GM21619 (cell line): ENCODE results near the gene ARL8B.

ENCODE experiments used
- ATAC-seq: cut with Tn5 transposase; IDR thresholded peaks from one replicate; pipeline ENCODE4 v1.9.1; 2021; ENCODE audit not compliant: unreplicated experiment

ARL8B gene

DNA sequence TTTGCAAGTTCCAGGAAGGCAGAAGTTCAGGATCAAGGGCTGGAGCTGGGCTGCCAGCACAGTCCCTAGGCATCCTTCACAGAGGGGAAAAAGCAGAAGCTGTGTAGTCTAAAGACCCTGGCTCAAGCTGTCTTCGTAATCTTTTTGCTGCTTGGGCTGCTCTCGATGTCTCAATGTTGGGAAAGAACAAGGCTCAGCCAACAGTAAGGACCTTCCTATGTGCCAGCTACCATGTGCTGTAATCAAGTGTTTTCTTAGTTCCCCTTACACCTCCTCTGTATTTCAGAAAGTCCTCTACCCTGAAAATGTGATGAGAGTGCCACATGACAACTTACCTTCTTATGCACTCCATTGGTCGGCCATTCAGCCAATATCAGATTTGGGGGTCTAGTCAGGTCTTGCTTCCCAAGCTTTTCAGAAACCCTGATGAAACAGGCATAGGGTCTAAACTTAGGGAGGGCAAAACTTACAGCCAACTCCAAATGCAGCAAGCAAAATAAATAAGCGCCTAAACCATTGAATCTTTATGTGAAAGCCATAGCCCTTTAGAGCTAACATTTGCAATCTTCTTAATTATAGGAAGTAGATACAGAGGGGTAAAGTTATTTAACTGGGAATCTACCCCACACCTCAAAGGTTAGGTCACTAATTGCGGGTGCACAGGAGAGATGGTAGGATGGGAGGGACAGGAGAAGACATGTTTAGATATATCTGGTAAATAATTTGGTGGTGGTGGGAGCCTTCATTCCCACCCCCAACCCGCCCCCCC lies 64.2 kb downstream of the ARL8B start:
- ATAC-seq = peak; percentile 7

DNA sequence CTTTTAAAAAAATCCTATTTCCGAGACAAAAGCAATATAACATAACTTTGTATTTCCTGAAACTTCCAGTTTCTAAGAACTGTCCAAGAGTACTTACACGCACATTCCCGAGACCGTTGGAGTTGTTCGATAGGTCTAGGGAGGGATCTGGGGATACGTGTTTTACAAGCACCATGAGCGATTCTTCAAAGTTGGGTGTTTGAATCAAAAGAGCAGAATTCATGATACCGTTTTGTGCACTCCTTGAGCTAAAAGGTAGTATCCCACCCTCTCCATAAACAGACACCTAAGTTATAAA lies 64.7 kb downstream of the ARL8B start:
- no peak for ATAC-seq

DNA sequence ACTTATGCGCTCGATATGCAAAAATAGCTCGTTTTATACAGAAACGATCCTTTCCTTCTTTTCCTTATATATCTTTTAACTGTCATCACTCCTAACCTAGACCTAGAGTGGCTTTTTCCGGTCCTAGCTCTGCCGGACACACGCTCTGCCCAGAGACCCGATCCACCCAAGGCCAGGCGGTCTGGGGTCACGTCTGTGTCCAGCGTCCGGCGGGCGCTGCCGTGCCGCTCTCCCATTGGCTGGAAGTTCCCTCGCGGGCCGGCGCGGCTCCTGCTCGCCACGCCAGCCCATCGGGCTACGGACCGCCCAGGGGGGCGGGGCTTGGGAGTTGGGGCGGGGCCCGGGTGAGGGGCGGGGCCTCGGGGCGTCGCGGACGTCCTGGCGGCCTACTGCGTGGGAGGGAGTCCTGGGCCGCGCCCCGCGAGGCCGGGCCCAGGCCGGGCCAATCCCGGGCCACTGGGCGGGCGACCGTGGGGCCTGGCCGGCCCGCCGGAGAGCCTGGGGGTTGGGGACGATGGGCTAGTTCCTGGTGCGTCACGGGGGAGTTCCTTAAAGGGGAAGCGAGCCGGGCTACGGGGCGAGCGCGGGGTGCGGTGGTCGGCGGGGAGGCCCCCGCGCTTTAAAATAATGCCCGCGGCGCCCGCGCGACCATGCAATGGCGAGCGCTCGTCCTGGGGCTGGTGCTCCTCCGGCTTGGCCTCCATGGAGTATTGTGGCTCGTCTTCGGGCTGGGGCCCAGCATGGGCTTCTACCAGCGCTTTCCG lies 65.2 kb downstream of the ARL8B start, which contains the start of gene EDEM1:
EDEM1 (plus strand) TSS at position 552 of the 764 bp plus-strand sequence; CDS start at position 651, 99 bp downstream.
- peak; percentile 79 for ATAC-seq

DNA sequence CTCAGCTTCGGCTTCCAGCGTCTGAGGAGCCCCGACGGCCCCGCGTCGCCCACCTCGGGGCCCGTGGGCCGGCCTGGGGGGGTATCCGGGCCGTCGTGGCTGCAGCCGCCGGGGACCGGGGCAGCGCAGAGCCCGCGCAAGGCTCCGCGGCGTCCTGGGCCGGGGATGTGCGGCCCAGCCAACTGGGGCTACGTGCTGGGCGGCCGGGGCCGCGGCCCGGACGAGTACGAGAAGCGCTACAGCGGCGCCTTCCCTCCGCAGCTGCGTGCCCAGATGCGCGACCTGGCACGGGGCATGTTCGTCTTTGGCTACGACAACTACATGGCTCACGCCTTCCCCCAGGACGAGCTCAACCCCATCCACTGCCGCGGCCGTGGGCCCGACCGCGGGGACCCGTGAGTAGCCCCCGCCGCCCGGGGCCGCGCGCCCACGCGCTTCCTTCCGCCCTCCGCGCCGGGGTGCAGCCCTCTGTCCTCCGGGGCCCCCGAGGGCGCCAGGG lies 65.9 kb downstream of the ARL8B start:
- ATAC-seq = peak; percentile 9

DNA sequence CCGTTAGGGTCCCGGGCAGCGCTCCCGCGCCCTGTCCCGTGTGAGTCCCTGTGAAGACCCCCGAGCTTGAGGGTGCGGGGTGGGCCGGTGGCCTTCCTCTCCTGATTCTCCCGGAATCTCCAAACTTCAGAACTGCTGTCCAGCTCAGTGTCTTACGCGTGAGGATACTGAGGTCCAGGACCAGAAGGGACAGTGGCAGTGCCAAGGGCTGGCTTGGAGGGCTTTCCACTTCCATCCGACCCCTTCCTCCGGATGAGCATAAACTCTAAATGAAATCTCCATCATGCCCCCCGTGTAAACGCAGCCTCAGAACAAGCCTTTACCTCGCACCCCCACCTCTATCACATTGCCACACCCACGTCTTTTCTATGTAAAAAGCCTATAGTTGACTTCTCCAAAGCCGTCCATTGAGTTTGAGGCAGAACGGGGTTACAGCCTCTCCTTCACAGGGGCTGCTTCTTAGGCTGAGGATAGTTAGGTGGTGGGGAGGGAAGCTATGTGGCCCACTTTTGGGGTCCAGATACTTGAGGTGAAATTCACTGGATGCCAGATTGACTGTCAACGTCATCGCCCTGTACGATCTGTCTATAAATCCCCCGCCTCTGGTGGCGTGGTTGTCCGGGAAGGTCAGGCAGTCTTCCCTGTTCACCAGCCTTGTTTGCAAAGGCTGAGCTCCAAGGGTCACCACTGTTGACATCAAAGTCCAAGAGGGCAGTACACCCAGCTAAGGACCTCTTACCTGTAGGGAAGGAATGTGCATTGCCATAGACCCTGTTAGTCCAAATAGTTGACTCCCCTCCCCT lies 66.5 kb downstream of the ARL8B start:
- no peak for ATAC-seq

DNA sequence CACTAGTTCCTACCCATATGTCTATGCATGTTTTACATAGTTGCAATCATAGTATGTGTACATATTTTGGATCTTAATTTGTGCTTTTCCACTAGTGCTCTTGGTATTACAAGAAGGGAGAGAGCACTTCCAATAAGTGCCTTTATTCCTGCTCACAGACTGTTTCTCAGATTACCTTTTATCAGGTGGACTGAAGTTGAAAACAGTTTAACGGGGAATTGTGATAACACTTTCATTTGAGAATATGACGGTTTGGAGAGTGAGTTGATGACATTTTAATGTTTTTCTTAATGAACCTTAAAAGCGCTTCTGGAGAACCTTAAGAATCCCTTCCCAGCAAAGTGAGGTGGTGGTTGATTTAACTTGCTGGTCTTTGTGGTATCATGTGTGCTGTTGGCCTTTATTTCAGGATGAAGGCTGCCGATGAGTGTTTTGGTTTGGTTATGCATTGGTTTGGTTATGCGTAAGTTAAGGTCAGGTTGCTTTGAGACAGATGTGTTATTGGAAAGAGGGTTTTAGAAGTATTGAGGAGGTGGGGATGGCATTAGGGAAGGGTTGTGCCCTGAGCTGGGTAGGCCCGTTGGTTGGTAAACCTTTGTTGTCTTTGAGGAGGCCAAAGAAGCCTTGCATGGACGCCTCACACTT lies 68.2 kb downstream of the ARL8B start:
- no peak for ATAC-seq

DNA sequence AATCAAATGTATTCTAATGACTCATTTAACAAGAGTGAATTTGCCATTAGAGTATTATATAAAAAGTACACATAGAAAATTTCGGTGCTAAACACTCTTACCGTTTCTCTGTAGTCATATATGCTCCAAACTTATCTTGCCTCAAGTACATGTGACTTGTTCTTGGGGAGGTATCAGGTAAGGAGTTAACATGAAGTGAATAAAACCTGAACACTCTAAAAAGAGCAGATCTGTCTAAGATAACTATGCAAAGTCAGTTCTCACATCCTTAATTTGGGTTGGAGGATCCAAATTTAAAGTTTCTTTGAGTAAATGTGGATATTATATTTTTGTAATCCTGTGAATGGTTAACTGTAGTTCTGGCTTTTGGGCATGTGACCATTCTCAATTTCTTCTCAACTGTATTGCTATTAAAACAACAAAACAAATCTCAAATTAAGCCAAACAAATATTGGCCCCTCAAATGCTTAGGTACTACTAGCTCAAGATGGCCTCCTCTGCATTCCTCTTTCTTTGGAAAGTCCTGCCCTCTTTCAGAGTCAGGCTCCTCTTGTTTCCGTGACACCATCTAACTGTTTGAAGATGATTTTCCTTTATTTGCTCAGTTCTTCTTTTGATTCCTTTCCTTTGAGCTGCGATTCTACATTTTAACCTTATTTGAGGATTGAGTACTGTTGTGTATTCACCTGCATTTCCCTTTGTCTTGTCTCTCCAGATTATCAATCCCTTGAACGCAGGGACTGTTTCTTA lies 69.6 kb downstream of the ARL8B start:
- no peak for ATAC-seq

DNA sequence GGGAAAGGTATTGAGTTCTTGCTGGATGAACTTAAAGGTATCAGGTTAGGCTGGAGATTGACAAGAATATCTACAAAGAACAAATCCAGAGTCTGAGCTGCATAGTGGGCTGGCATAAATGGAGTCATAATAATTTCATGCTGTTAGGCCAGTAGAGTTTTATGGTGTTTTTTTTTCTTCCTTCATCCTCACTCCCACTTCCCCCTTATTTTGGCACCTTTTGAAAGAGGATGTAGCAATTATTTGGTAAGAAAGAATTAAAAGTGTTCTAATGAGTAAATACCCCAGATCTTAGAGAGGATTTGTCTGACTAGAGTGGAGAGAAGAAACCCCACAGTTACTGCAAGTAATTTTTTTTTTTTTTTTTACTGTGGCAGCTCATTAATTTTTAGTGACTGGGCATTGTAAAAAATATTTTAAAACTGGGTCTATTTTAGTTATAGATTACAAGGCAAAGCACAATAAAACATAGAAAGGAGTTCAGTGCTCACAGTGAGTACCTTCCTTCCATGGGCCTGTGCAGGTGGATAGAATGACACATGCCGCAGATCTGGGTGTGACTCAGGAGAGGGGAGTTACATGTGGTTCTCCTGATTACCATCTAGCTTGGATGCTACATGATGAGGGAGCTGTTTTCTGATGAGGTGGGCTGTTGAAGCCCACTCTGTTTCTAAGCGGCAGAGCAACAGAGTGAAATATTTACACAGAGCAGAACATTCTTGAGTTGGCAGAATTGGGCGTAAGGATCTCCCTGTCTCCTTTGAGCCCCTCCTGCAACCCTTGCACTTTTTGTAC lies 70.7 kb downstream of the ARL8B start:
- no peak for ATAC-seq

DNA sequence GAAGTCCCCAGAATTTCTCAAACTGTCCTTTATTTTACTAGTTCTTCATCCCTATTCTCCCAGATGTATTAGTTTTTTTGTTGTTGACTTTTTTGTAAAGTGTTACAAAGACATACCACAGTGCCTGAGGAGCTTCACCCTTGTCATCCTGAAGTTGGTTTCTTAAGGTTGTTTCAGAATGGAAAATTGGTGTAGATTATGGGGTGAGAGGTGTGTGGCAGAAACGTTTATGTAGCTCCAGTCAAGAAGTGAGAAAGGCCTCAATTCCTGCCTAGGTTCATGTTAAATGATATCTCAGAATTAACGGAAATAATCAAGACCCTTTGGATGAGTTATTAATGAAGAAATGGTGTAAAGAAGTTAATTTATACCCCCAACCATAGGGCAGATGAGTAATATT lies 72.2 kb downstream of the ARL8B start:
- ATAC-seq = no peak

DNA sequence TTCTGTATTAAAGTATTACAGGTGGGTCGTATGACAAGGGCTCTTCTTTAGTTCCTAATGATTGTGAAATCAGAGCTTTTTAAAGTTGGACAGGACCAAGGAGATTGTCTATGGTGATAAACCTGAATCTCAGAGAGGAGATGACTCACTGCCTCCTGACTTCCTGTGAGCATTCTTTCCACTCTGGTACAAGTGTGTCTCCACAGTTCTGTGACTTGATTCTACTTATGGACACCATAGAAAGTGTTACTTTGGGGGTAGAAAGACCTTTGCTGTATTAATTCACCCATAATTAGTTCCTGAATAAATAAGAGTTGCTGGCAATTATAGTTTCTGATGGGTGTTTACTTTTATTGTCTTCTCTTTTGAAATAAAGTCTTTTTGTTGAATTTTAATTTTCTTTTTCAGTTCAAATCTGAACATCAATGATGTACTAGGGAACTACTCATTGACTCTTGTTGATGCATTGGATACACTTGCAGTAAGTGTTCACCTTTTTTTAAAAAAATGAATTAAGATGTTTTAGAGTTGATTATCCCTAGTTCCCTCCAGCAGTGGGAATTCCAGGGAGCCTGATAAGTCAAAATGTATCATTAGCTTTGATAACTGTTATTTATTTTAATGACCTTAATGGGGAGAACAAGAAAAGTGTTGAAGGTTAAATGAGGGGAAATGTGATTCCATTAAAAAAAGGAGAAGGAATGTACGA lies 72.9 kb downstream of the ARL8B start:
- ATAC-seq = peak; percentile 35

DNA sequence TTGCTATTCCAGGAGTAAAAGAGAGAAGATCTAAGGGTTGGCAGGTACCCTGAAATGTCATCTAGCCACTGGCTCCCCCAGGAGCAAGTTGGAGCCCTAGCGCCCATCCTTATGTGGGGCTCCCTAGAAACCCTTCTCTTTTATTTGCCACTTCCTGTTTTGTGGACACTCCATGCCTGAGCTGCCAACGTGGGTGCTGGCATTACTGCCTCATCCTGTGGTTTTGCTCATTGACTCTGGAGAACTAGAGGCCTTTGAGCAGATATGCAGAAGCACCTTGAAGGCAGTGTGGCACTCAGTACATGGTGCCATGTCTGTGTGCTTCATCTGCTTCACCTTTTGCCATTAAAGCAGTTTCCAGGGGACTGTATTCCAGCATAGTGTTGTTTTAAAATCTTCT lies 73.5 kb downstream of the ARL8B start:
- ATAC-seq = no peak

DNA sequence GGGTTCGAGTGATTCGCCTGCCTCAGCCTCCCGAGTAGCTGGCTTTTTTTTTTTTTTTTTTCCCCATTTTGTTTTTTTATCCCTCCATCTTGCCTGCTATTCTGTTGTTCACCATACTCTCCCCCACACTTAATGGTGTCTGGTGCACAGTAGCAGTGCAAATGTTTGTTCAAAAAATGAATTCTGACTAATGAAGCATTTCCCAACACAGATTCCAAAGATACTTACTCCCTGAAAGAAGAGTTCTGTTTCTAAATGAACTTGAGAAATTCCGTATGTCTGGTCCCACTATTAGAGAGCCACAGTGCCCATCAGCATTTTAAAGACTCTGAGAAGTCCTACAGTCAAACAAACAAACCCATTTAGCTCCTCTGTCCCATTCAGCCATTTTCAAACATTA lies 74.9 kb downstream of the ARL8B start:
- ATAC-seq = no peak

DNA sequence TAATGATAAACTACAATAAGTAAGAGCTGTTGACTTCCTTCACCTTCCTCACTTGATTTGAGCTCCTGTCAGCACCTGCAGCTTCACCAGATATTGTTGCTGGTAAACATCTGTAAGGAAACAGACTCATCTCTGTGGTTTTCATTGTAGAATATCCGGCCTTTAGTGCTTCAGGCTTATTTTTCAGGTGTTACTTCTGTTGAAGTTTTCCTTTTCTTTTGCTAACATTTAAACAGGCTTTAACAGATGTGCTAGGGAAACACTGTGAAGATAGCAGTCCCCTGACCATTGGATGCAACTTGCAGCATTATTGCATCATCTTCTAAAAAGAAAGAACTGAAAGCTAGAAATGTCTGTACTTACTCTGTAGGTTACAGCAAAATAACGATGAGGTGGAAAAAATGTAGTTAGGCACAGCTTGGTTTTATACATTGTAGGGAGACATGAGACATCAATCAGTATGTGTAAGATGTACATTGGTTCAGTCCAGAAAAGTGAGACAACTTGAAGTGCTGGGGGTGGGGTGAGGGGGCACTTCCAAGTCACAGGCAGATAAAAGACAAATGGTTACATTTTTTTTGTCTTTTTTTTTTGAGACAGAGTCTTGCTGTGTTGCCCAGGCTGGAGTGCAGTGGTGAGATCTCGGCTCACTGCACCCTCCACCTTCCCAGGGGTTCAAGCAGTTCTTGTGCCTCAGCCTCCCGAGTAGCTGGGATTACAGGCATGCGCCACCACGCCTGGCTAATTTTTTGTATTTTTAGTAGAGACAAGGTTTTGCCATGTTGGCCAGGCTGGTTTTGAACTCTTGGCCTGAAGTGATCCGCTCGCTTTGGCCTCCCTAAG lies 75.6 kb downstream of the ARL8B start:
- peak; percentile 59 for ATAC-seq

DNA sequence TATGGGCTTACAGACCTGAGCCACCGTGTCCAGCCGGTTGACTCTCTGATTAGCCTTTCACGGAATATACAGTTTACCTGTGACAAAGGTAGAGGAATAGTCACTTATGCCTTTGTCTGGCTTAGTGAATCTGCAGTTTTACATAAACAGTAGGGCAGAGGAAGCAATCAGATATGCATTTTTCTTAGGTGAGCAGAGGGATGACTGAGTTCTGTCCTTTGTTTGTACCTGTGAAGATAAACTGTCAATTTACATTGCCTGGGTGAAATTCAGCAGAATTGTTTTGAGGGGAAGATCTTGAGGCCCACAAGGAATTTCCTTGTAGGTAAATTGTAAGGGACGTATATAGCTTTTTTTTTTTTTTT lies 76.2 kb downstream of the ARL8B start:
- no peak for ATAC-seq

DNA sequence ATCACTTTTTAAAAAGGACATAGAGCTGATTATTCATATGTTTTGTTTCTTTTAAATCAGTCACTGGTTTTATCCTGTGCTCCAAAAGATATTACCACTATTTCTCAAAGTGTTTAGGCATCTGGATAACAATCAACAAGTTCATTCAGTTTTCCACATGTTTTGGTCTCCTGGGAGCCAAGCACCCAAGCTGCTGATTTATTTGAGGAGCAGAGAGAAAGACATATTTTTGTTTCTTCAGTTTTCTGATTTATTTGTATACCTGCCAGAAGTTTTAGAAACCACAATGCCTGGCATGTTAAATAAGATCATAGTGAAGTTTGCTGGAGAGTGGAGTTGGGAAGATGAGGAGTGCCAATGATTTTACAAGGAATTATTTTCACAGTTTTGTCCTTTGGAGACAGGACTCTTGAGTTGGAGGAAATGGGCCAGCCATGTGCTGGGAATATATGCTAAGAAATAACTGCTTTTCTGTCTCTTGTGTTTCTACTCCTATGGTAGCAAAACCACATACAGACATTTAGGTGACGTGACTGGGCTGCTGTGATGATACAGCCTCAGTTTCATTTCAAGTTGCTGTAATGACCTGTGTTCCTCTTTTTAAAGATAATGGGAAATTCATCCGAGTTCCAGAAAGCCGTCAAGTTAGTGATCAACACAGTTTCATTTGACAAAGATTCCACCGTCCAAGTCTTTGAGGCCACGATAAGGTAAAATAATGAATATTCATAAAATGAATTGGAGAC lies 77.1 kb downstream of the ARL8B start:
- peak; percentile 28 for ATAC-seq

DNA sequence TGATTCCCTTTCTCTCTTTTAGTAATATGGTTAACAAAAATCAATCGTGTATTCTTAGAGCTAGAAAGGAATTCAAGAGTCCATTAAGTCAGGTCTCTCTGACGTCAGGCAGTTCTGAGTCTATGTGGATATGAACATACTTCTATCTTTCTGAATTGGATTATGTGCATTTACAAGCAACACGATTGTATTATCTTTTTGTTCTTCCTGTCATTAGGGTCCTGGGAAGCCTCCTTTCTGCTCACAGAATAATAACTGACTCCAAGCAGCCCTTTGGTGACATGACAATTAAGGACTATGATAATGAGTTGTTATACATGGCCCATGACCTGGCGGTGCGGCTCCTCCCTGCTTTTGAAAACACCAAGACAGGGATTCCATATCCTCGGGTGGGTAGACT lies 79.4 kb downstream of the ARL8B start:
- ATAC-seq = no peak

DNA sequence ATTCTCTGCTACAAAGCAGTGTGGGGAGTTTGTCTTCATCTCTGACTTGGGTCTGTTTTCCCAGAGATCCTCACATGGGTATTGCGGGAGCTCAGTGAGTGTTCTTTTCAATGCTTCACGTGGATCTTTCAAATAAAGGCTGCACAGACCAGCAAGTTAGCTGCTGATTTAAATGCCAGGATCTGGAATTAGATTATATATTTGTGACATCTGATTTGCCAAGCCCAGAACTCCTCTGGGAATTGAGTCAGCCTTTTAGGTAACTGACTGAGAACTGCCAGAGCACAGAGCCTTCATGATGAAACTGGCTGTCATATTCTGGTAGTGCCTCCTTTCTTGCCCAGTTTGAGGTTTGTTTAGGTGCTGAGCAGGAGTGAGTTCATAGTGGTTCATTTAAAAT lies 80.1 kb downstream of the ARL8B start:
- no peak for ATAC-seq
